ENCODE data around the gene GNG3. TPM values are rescaled to one million over a fixed set of nuclear protein-coding genes. Genes with fewer than 3 reads are reported as not detected.
A peak's percentile ranks its signal among the peaks of the same experiment; 100 is the strongest.

Gene GNG3
- total and polyA plus RNA-seq, 2 experiments from 2014 or later = 2.1 to 7.2 TPM

DNA sequence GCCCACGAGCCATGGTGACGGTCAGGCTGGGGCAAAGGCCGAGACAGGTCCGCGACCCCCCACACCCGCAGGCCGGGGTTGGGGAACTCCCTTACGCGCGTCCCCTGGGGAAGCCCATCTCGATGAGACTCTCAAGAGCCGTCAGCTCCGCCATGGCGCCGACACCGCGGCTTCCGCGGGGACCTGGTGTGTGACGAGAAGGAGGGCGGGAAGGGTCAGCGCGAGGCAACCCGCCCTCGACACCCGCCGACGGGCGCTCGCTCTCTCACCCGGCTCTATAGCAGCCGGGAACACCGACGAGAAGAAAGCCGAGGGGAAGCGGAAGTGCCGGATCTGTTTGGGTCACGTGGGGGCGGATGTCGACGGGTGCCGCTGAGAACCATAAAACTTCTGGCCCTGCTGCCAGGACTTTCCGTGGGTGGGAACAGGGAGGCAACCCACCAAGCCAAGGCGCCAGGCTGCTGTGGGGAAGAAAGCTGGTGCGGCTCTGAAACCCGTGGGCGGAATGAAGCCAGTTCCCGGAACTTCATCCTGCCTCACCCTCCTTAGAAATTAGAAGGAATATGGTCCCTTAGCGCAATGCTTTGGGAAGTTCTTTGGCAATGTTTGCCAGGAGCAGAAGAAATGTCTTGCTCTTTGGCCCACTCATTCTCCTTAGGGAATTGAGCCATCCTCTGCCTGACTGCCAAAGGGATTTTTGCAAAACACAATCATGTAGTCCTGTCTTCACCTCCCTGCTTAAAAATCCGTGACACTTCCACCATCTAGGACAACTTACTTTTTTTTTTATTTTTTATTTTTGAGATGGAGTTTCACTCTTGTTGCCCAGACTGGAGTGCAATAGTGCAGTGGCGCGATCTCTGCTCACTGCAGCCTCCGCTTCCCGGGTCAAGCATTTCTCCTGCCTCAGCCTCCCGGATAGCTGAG lies 28.4 kb upstream of the GNG3 start, which contains the start of gene UBXN1 (continued):
- TF ChIP-seq REST (IDR thresholded peaks at IDR 0.05; ENCODE audit: unreplicated experiment) (no peak), CREB1 (CRISPR knock-in tag; IDR thresholded peaks at IDR 0.05; ENCODE audit: low read depth) (peak; percentile 34; the same call in 1 of the 2 replicates), EZH2phosphoT487 (IDR thresholded peaks at IDR 0.05; ENCODE audit: unreplicated experiment) (no peak), STAT1 (IDR thresholded peaks at IDR 0.05; ENCODE audit: unreplicated experiment) (no peak)
- TF ChIP-seq, protein P1, sequence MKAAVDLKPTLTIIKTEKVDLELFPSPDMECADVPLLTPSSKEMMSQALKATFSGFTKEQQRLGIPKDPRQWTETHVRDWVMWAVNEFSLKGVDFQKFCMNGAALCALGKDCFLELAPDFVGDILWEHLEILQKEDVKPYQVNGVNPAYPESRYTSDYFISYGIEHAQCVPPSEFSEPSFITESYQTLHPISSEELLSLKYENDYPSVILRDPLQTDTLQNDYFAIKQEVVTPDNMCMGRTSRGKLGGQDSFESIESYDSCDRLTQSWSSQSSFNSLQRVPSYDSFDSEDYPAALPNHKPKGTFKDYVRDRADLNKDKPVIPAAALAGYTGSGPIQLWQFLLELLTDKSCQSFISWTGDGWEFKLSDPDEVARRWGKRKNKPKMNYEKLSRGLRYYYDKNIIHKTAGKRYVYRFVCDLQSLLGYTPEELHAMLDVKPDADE (IDR thresholded peaks at IDR 0.05) = peak; percentile 83; the same call in 1 of the 2 replicates

- H3K27ac ChIP-seq (ENCODE audit: low read depth) = 0 out of 2 replicates have a peak overlapping the region, but pooled peaks have one; percentile 1
- Mint-ChIP-seq H3K4me3 (no peak overlapping the region), H3K27me3 (ENCODE audit: insufficient read depth, low read depth, poor library complexity) (peaks cover 5% of the 10 kb centered on the region), H3K27ac (peak overlapping the region; percentile 74), H3K36me3 (ENCODE audit: low read depth) (peaks cover 23% of the 10 kb centered on the region), H3K4me1 (peaks cover 20% of the 10 kb centered on the region), H3K9me3 (no peaks in the 10 kb centered on the region)
- peaks cover 22% of the 10 kb centered on the region for H3F3A ChIP-seq (replicated peaks; ENCODE audit: low read depth)
- H3K9me2 ChIP-seq (ENCODE audit: insufficient read depth) = no peaks in the 10 kb centered on the region
- H4K20me1 ChIP-seq (replicated peaks; ENCODE audit: insufficient read depth) = no peaks in the 10 kb centered on the region
- H3K4me2 ChIP-seq = no peak overlapping the region
- peaks cover 14% of the 10 kb centered on the region for H3K79me2 ChIP-seq (replicated peaks; ENCODE audit: insufficient read depth)
- no peaks in the 10 kb centered on the region for H3K27me3 ChIP-seq (ENCODE audit: insufficient read depth)
- ATAC-seq = peak; percentile 51
- no peaks in the 10 kb centered on the region for H3K36me3 ChIP-seq (ENCODE audit: insufficient read depth)
- no peak overlapping the region for H3K4me3 ChIP-seq
- H2AFZ ChIP-seq = peak overlapping the region; percentile 73
- TF ChIP-seq CTCF (conservative IDR thresholded peaks at IDR 0.05; ENCODE audit: low read depth in 2 of 2) (peak; percentile 28 to 50; a peak in 2 of 4 replicates), EZH2phosphoT487 (IDR thresholded peaks at IDR 0.05; ENCODE audit: unreplicated experiment) (no peak), JUNB (IDR thresholded peaks at IDR 0.05; ENCODE audit: unreplicated experiment) (no peak)
- TF ChIP-seq, protein P1 (IDR thresholded peaks at IDR 0.05) = no peak
- H3K4me1 ChIP-seq (ENCODE audit: insufficient read depth) = peaks cover 11% of the 10 kb centered on the region
- DNase-seq (ENCODE audit: low spot score) = peak; percentile 49
These were observed 26.6 kb upstream of the GNG3 start for GRCh38 chr11:62680825-62681240.

Data from GM23338 (cell line).